Measurements from ENCODE around the gene AQP1. TPM values are rescaled to one million over a fixed set of nuclear protein-coding genes. Genes with fewer than 3 reads are reported as not detected.

AQP1 gene
- total and polyA plus RNA-seq, 2 donors (not counting 1 experiment from before 2014, with no cell fraction given): not detected

- CTCF ChIA-PET: no interaction called here
- no peak overlapping the region for H2AFZ ChIP-seq (ENCODE audit: insufficient read depth, low read depth, low read length, poor library complexity, severe bottlenecking)
Observed at GRCh38 chr7:30927040-30927439, 15.4 kb downstream of the AQP1 start.

GRCh38 chr7:30927559-30927958 lies 15.9 kb downstream of the AQP1 start:
- Histone ChIP-seq H3K4me2 (replicated peaks; ENCODE audit: low read depth, low read length, poor library complexity, severe bottlenecking) (no peak overlapping the region), H3K27ac (ENCODE audit: low read length in 2 of 2) (no peak overlapping the region), H3K9me3 (ENCODE audit: control extremely low read depth in 1 of 3, control insufficient read depth in 2 of 3, insufficient read depth in 1 of 3, low read length in 2 of 3) (peaks cover 0 to 22% (median 0%) of the 10 kb centered on the region in 3 donors), H2AFZ (ENCODE audit: insufficient read depth, low read depth, low read length, poor library complexity, severe bottlenecking) (no peak overlapping the region), H4K20me1 (ENCODE audit: control insufficient read depth, insufficient read depth, low read length, poor library complexity, severe bottlenecking) (no peaks in the 10 kb centered on the region), H3K4me1 (ENCODE audit: control insufficient read depth in 2 of 2, insufficient read depth in 2 of 2, low read length in 2 of 2) (no peaks in the 10 kb centered on the region), H3K27me3 (replicated peaks in 1 of 4; ENCODE audit: control extremely low read depth in 1 of 4, control insufficient read depth in 3 of 4, insufficient read depth in 4 of 4, low read length in 3 of 4) (peaks cover 0 to 2% (median 0%) of the 10 kb centered on the region in 4 experiments), H3K79me2 (ENCODE audit: control insufficient read depth, insufficient read depth, low read length) (no peaks in the 10 kb centered on the region), H3K4me3 (ENCODE audit: control extremely low read depth in 1 of 5, extremely low read depth in 1 of 5, insufficient read depth in 1 of 5, low read depth in 2 of 5, low read length in 4 of 5) (no peak overlapping the region), H3K36me3 (replicated peaks in 1 of 2; ENCODE audit: control extremely low read depth in 1 of 2, control insufficient read depth in 1 of 2, extremely low read depth in 1 of 2, insufficient read depth in 2 of 2, low read length in 1 of 2) (no peaks in the 10 kb centered on the region), H3K9ac (ENCODE audit: low read length) (no peak overlapping the region)
- ATAC-seq (ENCODE audit: low read depth): no peak
- ChIA-PET CTCF (no interaction called here), POLR2A (no interaction called here)
- intact Hi-C loops (cut with micrococcal nuclease): no loop called here
- H3K4me1 Mint-ChIP-seq: no peaks in the 10 kb centered on the region
- no peak for DNase-seq
- TF ChIP-seq EZH2 (IDR thresholded peaks at IDR 0.05; ENCODE audit: borderline replicate concordance, insufficient read depth, low read depth, low read length, poor library complexity, severe bottlenecking) (no peak), CTCF (IDR thresholded peaks at IDR 0.05) (no peak)
- no peak overlapping the region for H3K4me3 Mint-ChIP-seq
- 89% methylated on average over 3 of the region's 3 CpGs for WGBS (ENCODE audit: insufficient coverage)
- H3K9me3 Mint-ChIP-seq (ENCODE audit: insufficient read depth): no peaks in the 10 kb centered on the region
- H3K27ac Mint-ChIP-seq: no peak overlapping the region
- H3K27me3 Mint-ChIP-seq: no peaks in the 10 kb centered on the region

More at GRCh38 chr7:30927040-30927439, 15.4 kb downstream of the AQP1 start:
- POLR2A ChIA-PET: no interaction called here
- Histone ChIP-seq H3K27ac (ENCODE audit: low read length in 2 of 2) (no peak overlapping the region), H3K36me3 (replicated peaks in 1 of 2; ENCODE audit: control extremely low read depth in 1 of 2, control insufficient read depth in 1 of 2, extremely low read depth in 1 of 2, insufficient read depth in 2 of 2, low read length in 1 of 2) (no peaks in the 10 kb centered on the region), H4K20me1 (ENCODE audit: control insufficient read depth, insufficient read depth, low read length, poor library complexity, severe bottlenecking) (no peaks in the 10 kb centered on the region), H3K4me1 (ENCODE audit: control insufficient read depth in 2 of 2, insufficient read depth in 2 of 2, low read length in 2 of 2) (no peaks in the 10 kb centered on the region), H3K27me3 (replicated peaks in 1 of 4; ENCODE audit: control extremely low read depth in 1 of 4, control insufficient read depth in 3 of 4, insufficient read depth in 4 of 4, low read length in 3 of 4) (peaks cover 0 to 2% (median 0%) of the 10 kb centered on the region in 4 experiments), H3K79me2 (ENCODE audit: control insufficient read depth, insufficient read depth, low read length) (no peaks in the 10 kb centered on the region), H3K4me3 (ENCODE audit: control extremely low read depth in 1 of 5, extremely low read depth in 1 of 5, insufficient read depth in 1 of 5, low read depth in 2 of 5, low read length in 4 of 5) (no peak overlapping the region), H3K4me2 (replicated peaks; ENCODE audit: low read depth, low read length, poor library complexity, severe bottlenecking) (no peak overlapping the region), H3K9me3 (ENCODE audit: control extremely low read depth in 1 of 3, control insufficient read depth in 2 of 3, insufficient read depth in 1 of 3, low read length in 2 of 3) (peaks cover 0 to 22% (median 0%) of the 10 kb centered on the region in 3 donors), H3K9ac (ENCODE audit: low read length) (no peak overlapping the region)
- H3K9me3 Mint-ChIP-seq (ENCODE audit: insufficient read depth): no peaks in the 10 kb centered on the region
- H3K4me1 Mint-ChIP-seq: no peaks in the 10 kb centered on the region
- TF ChIP-seq CTCF (IDR thresholded peaks at IDR 0.05): no peak
- no peak for TF ChIP-seq EZH2 (IDR thresholded peaks at IDR 0.05; ENCODE audit: borderline replicate concordance, insufficient read depth, low read depth, low read length, poor library complexity, severe bottlenecking)
- no peak overlapping the region for H3K4me3 Mint-ChIP-seq
- ATAC-seq (ENCODE audit: low read depth) (no peak), DNase-seq (no peak)
- 86% methylated on average over 2 of the region's 3 CpGs for WGBS (ENCODE audit: insufficient coverage)
- intact Hi-C loops (cut with micrococcal nuclease): no loop called here
- H3K27ac Mint-ChIP-seq: no peak overlapping the region
- no peaks in the 10 kb centered on the region for H3K27me3 Mint-ChIP-seq
